H1 (cell line): ENCODE data around the gene CUX1. TPM values are rescaled to one million over a fixed set of nuclear protein-coding genes. Genes with fewer than 3 reads are reported as not detected.

Experiments
- CTCF ChIA-PET: fragments of 300-600 bp; sonication (Branson Sonifier 250); formaldehyde crosslinking; loops from one replicate; lab custom pipeline; 2021; ENCODE audit not compliant: partially characterized antibody; lab: Charles Lee
- POLR2A ChIA-PET: fragments of 300-600 bp; sonication (Branson Sonifier 250); formaldehyde crosslinking; loops from one replicate; lab custom pipeline; 2021; ENCODE audit warnings: inconsistent platforms; ENCODE audit not compliant: partially characterized antibody; lab: Charles Lee
- DNase-seq, 2 experiments: peaks; one replicate each; pipeline versions ENCODE4 v3.0.0 to v3.0.0-alpha.2; 2010 to 2022; ENCODE audit warnings: low spot score in 2 of 2, low read depth in 1 of 2, mixed read lengths in 1 of 2
- FAIRE-seq: peaks from 2 replicates; lab custom pipeline; 2011; peaks lifted over from hg19 to GRCh38; lab: Jason Lieb, UNC
- H2AFZ ChIP-seq: 2 replicates; pipeline ENCODE4 v1.8.1; 2012; ENCODE audit warnings: low read length, inconsistent platforms
- H2AK5ac ChIP-seq: 2 replicates; pipeline ENCODE4 v1.6.1; 2013; ENCODE audit warnings: low read depth, low read length
- H2BK120ac ChIP-seq: replicated peaks from 2 replicates; pipeline ENCODE3; 2013; ENCODE audit warnings: low read depth, low read length, inconsistent platforms
- H2BK12ac ChIP-seq: 2 replicates; pipeline ENCODE4 v1.6.1; 2013; ENCODE audit warnings: low read depth, low read length
- H2BK15ac ChIP-seq: 2 replicates; pipeline ENCODE4 v1.6.1; 2013; ENCODE audit warnings: low read length
- H2BK20ac ChIP-seq: 2 replicates; pipeline ENCODE4 v1.6.1; 2013; ENCODE audit warnings: low read length
- H2BK5ac ChIP-seq: 2 replicates; pipeline ENCODE4 v1.6.1; 2013; ENCODE audit warnings: low read depth, low read length
- H3K14ac ChIP-seq: 2 replicates; pipeline ENCODE4 v1.6.1; 2013; ENCODE audit warnings: inconsistent platforms; ENCODE audit not compliant: insufficient read length
- H3K18ac ChIP-seq: 2 replicates; pipeline ENCODE4 v1.6.1; 2013; ENCODE audit warnings: low read length; ENCODE audit errors: extremely low read depth
- H3K23ac ChIP-seq: 2 replicates; pipeline ENCODE4 v1.6.1; 2013; ENCODE audit warnings: inconsistent platforms; ENCODE audit not compliant: insufficient read length
- H3K23me2 ChIP-seq: 2 replicates; pipeline ENCODE4 v1.6.1; 2013; ENCODE audit warnings: low read depth, low read length
- H3K27ac ChIP-seq: 2 replicates; pipeline ENCODE4 v1.6.1; 2011; ENCODE audit warnings: low read depth, low read length, inconsistent platforms
- H3K27me3 ChIP-seq, 4 experiments: replicated peaks in 1 of 4; 1 replicate in 1 of 4; 2 replicates in 3 of 4; pipeline versions ENCODE4 v1.6.1 to v1.8.1; 2011 to 2013; ENCODE audit warnings: low read length in 3 of 4, mild to moderate bottlenecking in 3 of 4, inconsistent platforms in 2 of 4, mixed read lengths in 2 of 4, moderate library complexity in 1 of 4; ENCODE audit not compliant: control insufficient read depth in 3 of 4, insufficient read depth in 3 of 4; ENCODE audit errors: extremely low read depth in 1 of 4
- H3K36me3 ChIP-seq, 4 experiments: 2 replicates each; pipeline versions ENCODE4 v1.6.1 to v1.8.1; 2011 to 2013; ENCODE audit warnings: mild to moderate bottlenecking in 4 of 4, low read length in 3 of 4, moderate library complexity in 2 of 4, control low read depth in 1 of 4, inconsistent platforms in 1 of 4; ENCODE audit not compliant: insufficient read depth in 4 of 4, control insufficient read depth in 2 of 4
- H3K4ac ChIP-seq: replicated peaks from 2 replicates; pipeline ENCODE3; 2013; ENCODE audit warnings: low read length, low read depth, mixed read lengths, inconsistent platforms; ENCODE audit not compliant: insufficient read length
- H3K4me1 ChIP-seq, 4 experiments: replicated peaks in 1 of 4; 1 replicate in 1 of 4; 2 replicates in 3 of 4; pipeline versions ENCODE4 v1.6.1 to v1.8.1; 2011 to 2013; ENCODE audit warnings: low read length in 3 of 4, inconsistent platforms in 2 of 4, mixed read lengths in 1 of 4; ENCODE audit not compliant: insufficient read depth in 4 of 4, control insufficient read depth in 3 of 4
- H3K4me2 ChIP-seq, 2 experiments: 2 replicates each; pipeline versions ENCODE4 v1.6.1 to v1.8.1; 2011 to 2013; ENCODE audit warnings: low read depth in 2 of 2, low read length in 2 of 2, control low read depth in 1 of 2, inconsistent platforms in 1 of 2, mild to moderate bottlenecking in 1 of 2; ENCODE audit not compliant: insufficient read depth in 1 of 2
- H3K4me3 ChIP-seq, 4 experiments: fragments of 200-600, 300-600 bp in 1 of 4; sonication (generic), shearing (Covaris generic), sonication (Bioruptor Twin) in 1 of 4; 2 replicates each; pipeline versions ENCODE4 v1.5.1 to v1.8.1; 2011 to 2016; ENCODE audit warnings: low read length in 4 of 4, low read depth in 3 of 4, control low read depth in 2 of 4, inconsistent platforms in 2 of 4, mild to moderate bottlenecking in 2 of 4, mixed read lengths in 1 of 4, moderate library complexity in 1 of 4; ENCODE audit not compliant: insufficient read depth in 2 of 4; ENCODE audit errors: extremely low read depth in 1 of 4
- H3K56ac ChIP-seq: replicated peaks from 2 replicates; pipeline ENCODE3; 2013; ENCODE audit warnings: low read depth, mild to moderate bottlenecking, mixed read lengths, low read length, inconsistent platforms; ENCODE audit not compliant: insufficient read length
- H3K79me1 ChIP-seq: 2 replicates; pipeline ENCODE4 v1.6.1; 2013; ENCODE audit warnings: low read depth, low read length, control low read depth
- H3K79me2 ChIP-seq, 2 experiments: 2 replicates each; pipeline versions ENCODE4 v1.6.1 to v1.8.1; 2012 to 2013; ENCODE audit warnings: low read length in 2 of 2, mild to moderate bottlenecking in 2 of 2, inconsistent platforms in 1 of 2; ENCODE audit not compliant: insufficient read depth in 2 of 2, control insufficient read depth in 1 of 2
- H3K9ac ChIP-seq, 4 experiments: replicated peaks in 1 of 4; 1 replicate in 1 of 4; 2 replicates in 3 of 4; pipeline versions ENCODE4 v1.6.1 to v1.8.1; 2011 to 2013; ENCODE audit warnings: low read depth in 3 of 4, low read length in 3 of 4, control low read depth in 2 of 4, mild to moderate bottlenecking in 2 of 4, moderate library complexity in 2 of 4, inconsistent platforms in 1 of 4; ENCODE audit errors: extremely low read depth in 1 of 4
- H3K9me3 ChIP-seq, 2 experiments: 2 replicates each; pipeline versions ENCODE4 v1.6.1 to v1.8.1; 2012 to 2013; ENCODE audit warnings: mild to moderate bottlenecking in 2 of 2, moderate library complexity in 2 of 2, control low read depth in 1 of 2, inconsistent platforms in 1 of 2, low read depth in 1 of 2, low read length in 1 of 2, mixed read lengths in 1 of 2; ENCODE audit not compliant: insufficient read depth in 2 of 2
- H4K20me1 ChIP-seq, 2 experiments: replicated peaks in 1 of 2; 2 replicates each; pipeline versions ENCODE3 to v1.8.1; 2011 to 2013; ENCODE audit warnings: inconsistent platforms in 2 of 2, low read length in 2 of 2, mild to moderate bottlenecking in 1 of 2; ENCODE audit not compliant: insufficient read depth in 2 of 2, control insufficient read depth in 1 of 2
- H4K5ac ChIP-seq: 2 replicates; pipeline ENCODE4 v1.6.1; 2013; ENCODE audit warnings: low read length, low read depth, mixed read lengths, inconsistent platforms; ENCODE audit not compliant: insufficient read length
- H4K8ac ChIP-seq: 2 replicates; pipeline ENCODE4 v1.8.0; 2013; ENCODE audit warnings: mild to moderate bottlenecking, moderate library complexity, low read length, inconsistent platforms; ENCODE audit not compliant: insufficient read depth; ENCODE audit errors: extremely low read depth
- H4K91ac ChIP-seq: replicated peaks from 2 replicates; pipeline ENCODE3; 2013; ENCODE audit warnings: low read length, mixed read lengths, inconsistent platforms; ENCODE audit not compliant: insufficient read length
- E2F6 ChIP-seq: IDR thresholded peaks from 2 replicates; pipeline ENCODE4 v1.6.1; 2012; ENCODE audit warnings: inconsistent platforms
- EZH2 ChIP-seq: fragments of 200-600 bp; sonication (generic); IDR thresholded peaks from 2 replicates; pipeline ENCODE4 v1.7.1; 2012; ENCODE audit warnings: low read depth, mild to moderate bottlenecking, moderate library complexity, low read length, inconsistent platforms; ENCODE audit not compliant: severe bottlenecking
- HDAC2 ChIP-seq, 2 experiments: fragments of 300-600 bp in 1 of 2; sonication (generic) in 1 of 2; IDR thresholded peaks; 2 replicates each; pipeline ENCODE4 v1.6.1; 2011 to 2012; ENCODE audit warnings: low read depth in 2 of 2, low read length in 2 of 2, mild to moderate bottlenecking in 2 of 2, moderate library complexity in 2 of 2, borderline replicate concordance in 1 of 2, inconsistent platforms in 1 of 2
- HDAC6 ChIP-seq: IDR thresholded peaks from one replicate; pipeline ENCODE4 v1.7.1; 2012; ENCODE audit warnings: low read depth, mild to moderate bottlenecking, inconsistent platforms, low read length, moderate library complexity
- KDM4A ChIP-seq: IDR thresholded peaks from one replicate; pipeline ENCODE4 v1.7.1; 2012; ENCODE audit warnings: low read depth, mild to moderate bottlenecking, moderate library complexity, low read length, inconsistent platforms; ENCODE audit not compliant: severe bottlenecking
- PHF8 ChIP-seq: fragments of 200-600 bp; sonication (generic); conservative IDR thresholded peaks from 2 replicates; pipeline ENCODE4 v1.7.1; 2012; ENCODE audit warnings: low read depth, mild to moderate bottlenecking, inconsistent platforms, low read length, moderate library complexity
- POU5F1 ChIP-seq: IDR thresholded peaks from 2 replicates; pipeline ENCODE4 v1.6.1; 2011; ENCODE audit warnings: low read depth, mild to moderate bottlenecking, low read length, moderate library complexity
- SAP30 ChIP-seq: fragments of 300-600 bp; sonication (generic); IDR thresholded peaks from 2 replicates; pipeline ENCODE4 v1.7.1; 2012; ENCODE audit warnings: low read length, moderate library complexity, mild to moderate bottlenecking, inconsistent platforms; ENCODE audit not compliant: insufficient read depth, insufficient replicate concordance
- SUZ12 ChIP-seq: fragments of 200-600 bp; sonication (generic); IDR thresholded peaks from 2 replicates; pipeline ENCODE4 v1.6.1; 2012; ENCODE audit warnings: mild to moderate bottlenecking, inconsistent platforms, low read length, moderate library complexity, mixed read lengths
- TAF7 ChIP-seq: optimal IDR thresholded peaks from 2 replicates; pipeline ENCODE3; 2011; ENCODE audit warnings: low read depth, mild to moderate bottlenecking, inconsistent platforms, low read length, moderate library complexity, borderline replicate concordance
- TBP ChIP-seq: IDR thresholded peaks from 2 replicates; pipeline ENCODE4 v1.6.1; 2011; ENCODE audit warnings: low read depth, low read length, improper control_type of control experiment
- WGBS, 2 experiments: shearing (Covaris generic) in 1 of 2; methylation state at CpG; one replicate each; pipeline versions ENCODE4 v1.1.6 to v1.1.7; 2013 to 2015; ENCODE audit warnings: low lambda C conversion rate in 2 of 2, mixed read lengths in 2 of 2, inconsistent platforms in 1 of 2, low coverage in 1 of 2, missing lambda C conversion rate in 1 of 2; ENCODE audit not compliant: insufficient replicate concordance in 2 of 2, insufficient coverage in 1 of 2, insufficient read length in 1 of 2; ENCODE audit errors: extremely low coverage in 1 of 2, missing lambda C conversion rate in 1 of 2; 5-methylcytosine and 5-hydroxymethylcytosine counted together
- polyA plus RNA-seq, 7 experiments: library from polyadenylated mRNA; depleted of rRNA in 3 of 7; stranded (reverse) in 5 of 7; unstranded in 2 of 7; fragments of >200 nt in 5 of 7; fragments of 200-250 nt in 2 of 7; gene quantifications; 1 replicate in 5 of 7; 2 replicates in 1 of 7; 4 replicates in 1 of 7; pipeline versions ENCODE4 v1.2.1 to v1.2.3, GENCODE V29; 2011 to 2013; ENCODE audit warnings: missing spikeins in 2 of 7, mixed read lengths in 2 of 7
- total RNA-seq: library from RNA; stranded (reverse); fragmentation: NEBNext Ultra II Directional; extraction: Animal tissue kit (Norgen Biotek cat#: 25700); gene quantifications from 2 replicates; pipeline ENCODE4 v1.2.1, GENCODE V29; 2021

Gene CUX1
- total and polyA plus RNA-seq, 2 of the 8 experiments (the other 6 are each of a cell fraction or from before 2014, with no cell fraction given) = 21.6 to 65.9 TPM

GRCh38 chr7:101854084-101854865 lies 36.8 kb downstream of the CUX1 start:
- Histone ChIP-seq H3K9me3 (no peaks in the 10 kb centered on the region), H3K9ac (no peak overlapping the region), H3K18ac (no peak overlapping the region), H2AK5ac (no peak overlapping the region), H2BK20ac (no peak overlapping the region), H3K56ac (no peak overlapping the region), H3K4me2 (no peak overlapping the region), H3K36me3 (no peaks in the 10 kb centered on the region), H2AFZ (no peak overlapping the region), H3K79me2 (peaks cover 19 to 98% of the 10 kb centered on the region in 2 experiments), H3K27me3 (no peaks in the 10 kb centered on the region), H2BK120ac (no peak overlapping the region), H3K4ac (no peak overlapping the region), H4K20me1 (peaks cover 8 to 22% of the 10 kb centered on the region in 2 experiments), H2BK15ac (no peak overlapping the region), H3K23me2 (no peaks in the 10 kb centered on the region), H3K4me1 (peaks cover 6 to 17% (median 11%) of the 10 kb centered on the region in 4 experiments; a peak in 6 of 7 replicates), H2BK12ac (no peak overlapping the region), H4K5ac (no peak overlapping the region), H3K79me1 (peaks cover 17% of the 10 kb centered on the region), H3K4me3 (no peak overlapping the region), H4K8ac (no peak overlapping the region), H4K91ac (no peak overlapping the region), H2BK5ac (no peak overlapping the region), H3K27ac (no peak overlapping the region), H3K23ac (no peak overlapping the region), H3K14ac (no peak overlapping the region)
- ChIA-PET POLR2A (no interaction called here), CTCF (interaction anchor here (0.7 kb wide), 1 partner anchor 105 kb away, joined by 3 read pairs; no protein-coding TSS in a partner anchor)
- FAIRE-seq (no peak), DNase-seq (no peak)
- 83% methylated on average over 10 of the region's 10 CpGs; no CpG with 5 or more reads in 1 of the 2 experiments for WGBS, 2 experiments
- TF ChIP-seq EZH2 (no peak), SAP30 (no peak), PHF8 (no peak), TBP (no peak), TAF7 (no peak), HDAC2 (IDR thresholded peaks at IDR 0.05; ENCODE audit: borderline replicate concordance in 1 of 2, low read depth in 2 of 2, low read length in 2 of 2) (no peak), HDAC6 (no peak), KDM4A (no peak), SUZ12 (no peak), E2F6 (no peak), POU5F1 (no peak)
